ENCODE measurements around the gene LRRC9.
A peak's percentile ranks its signal among the peaks of the same experiment; 100 is the strongest.

The LRRC9 gene

GRCh38 chr14:60092526-60092920 is 172.6 kb downstream of the LRRC9 start:
- Histone ChIP-seq H3K4me1 (peaks cover 10% of the 10 kb centered on the region), H3K36me3 (ENCODE audit: control insufficient read depth, insufficient read depth, low read length) (no peaks in the 10 kb centered on the region), H3K9me3 (ENCODE audit: control insufficient read depth, low read length) (no peaks in the 10 kb centered on the region), H2AFZ (peak overlapping the region; percentile 99), H3K9ac (peak overlapping the region; percentile 64), H3K4me3 (ENCODE audit: low read depth, low read length) (peak overlapping the region; percentile 97), H3K27ac (peak overlapping the region; percentile 98), H3K4me2 (ENCODE audit: low read length) (peak overlapping the region; percentile 89), H3K27me3 (ENCODE audit: control insufficient read depth, insufficient read depth, low read length) (no peaks in the 10 kb centered on the region), H3K79me2 (peaks cover 33% of the 10 kb centered on the region)
- TF ChIP-seq, protein P1, sequence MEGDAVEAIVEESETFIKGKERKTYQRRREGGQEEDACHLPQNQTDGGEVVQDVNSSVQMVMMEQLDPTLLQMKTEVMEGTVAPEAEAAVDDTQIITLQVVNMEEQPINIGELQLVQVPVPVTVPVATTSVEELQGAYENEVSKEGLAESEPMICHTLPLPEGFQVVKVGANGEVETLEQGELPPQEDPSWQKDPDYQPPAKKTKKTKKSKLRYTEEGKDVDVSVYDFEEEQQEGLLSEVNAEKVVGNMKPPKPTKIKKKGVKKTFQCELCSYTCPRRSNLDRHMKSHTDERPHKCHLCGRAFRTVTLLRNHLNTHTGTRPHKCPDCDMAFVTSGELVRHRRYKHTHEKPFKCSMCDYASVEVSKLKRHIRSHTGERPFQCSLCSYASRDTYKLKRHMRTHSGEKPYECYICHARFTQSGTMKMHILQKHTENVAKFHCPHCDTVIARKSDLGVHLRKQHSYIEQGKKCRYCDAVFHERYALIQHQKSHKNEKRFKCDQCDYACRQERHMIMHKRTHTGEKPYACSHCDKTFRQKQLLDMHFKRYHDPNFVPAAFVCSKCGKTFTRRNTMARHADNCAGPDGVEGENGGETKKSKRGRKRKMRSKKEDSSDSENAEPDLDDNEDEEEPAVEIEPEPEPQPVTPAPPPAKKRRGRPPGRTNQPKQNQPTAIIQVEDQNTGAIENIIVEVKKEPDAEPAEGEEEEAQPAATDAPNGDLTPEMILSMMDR (IDR thresholded peaks at IDR 0.05): no peak

- peaks cover 10% of the 10 kb centered on the region for H3K4me1 ChIP-seq
Observed at GRCh38 chr14:60093080-60093479, 173.1 kb downstream of the LRRC9 start.

DNA sequence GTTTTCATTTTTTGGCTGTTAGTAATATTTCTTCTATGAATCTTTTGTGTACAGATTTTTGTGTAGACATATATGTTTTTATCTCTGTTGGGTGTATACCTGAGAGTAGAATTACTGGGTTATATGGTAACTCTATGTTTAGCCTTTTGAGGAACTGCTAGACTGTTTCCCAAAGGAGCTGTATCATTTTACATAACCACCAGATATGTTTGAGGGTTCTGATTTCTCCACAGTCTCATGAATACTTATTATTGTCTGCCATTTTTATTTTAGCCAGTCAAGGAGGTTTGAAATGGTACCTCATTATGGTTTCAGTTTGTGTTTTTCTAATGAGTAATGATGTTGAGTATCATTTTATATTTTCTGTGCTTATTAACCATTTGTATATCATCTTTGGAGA is 173.7 kb downstream of the LRRC9 start:
- Histone ChIP-seq H3K27me3 (ENCODE audit: control insufficient read depth, insufficient read depth, low read length) (no peaks in the 10 kb centered on the region), H3K9ac (no peak overlapping the region), H2AFZ (no peak overlapping the region), H3K4me1 (peaks cover 10% of the 10 kb centered on the region), H3K79me2 (peaks cover 39% of the 10 kb centered on the region), H3K4me2 (ENCODE audit: low read length) (peak overlapping the region; percentile 89), H3K4me3 (ENCODE audit: low read depth, low read length) (peak overlapping the region; percentile 97), H3K9me3 (ENCODE audit: control insufficient read depth, low read length) (no peaks in the 10 kb centered on the region), H3K27ac (no peak overlapping the region), H3K36me3 (ENCODE audit: control insufficient read depth, insufficient read depth, low read length) (no peaks in the 10 kb centered on the region)
- TF ChIP-seq, protein P1 (IDR thresholded peaks at IDR 0.05): no peak

More at GRCh38 chr14:60093080-60093479, 173.1 kb downstream of the LRRC9 start:
- Histone ChIP-seq H3K9ac (no peak overlapping the region), H2AFZ (peak overlapping the region; percentile 99), H3K79me2 (peaks cover 36% of the 10 kb centered on the region), H3K36me3 (ENCODE audit: control insufficient read depth, insufficient read depth, low read length) (no peaks in the 10 kb centered on the region), H3K9me3 (ENCODE audit: control insufficient read depth, low read length) (no peaks in the 10 kb centered on the region), H3K27me3 (ENCODE audit: control insufficient read depth, insufficient read depth, low read length) (no peaks in the 10 kb centered on the region), H3K27ac (peak overlapping the region; percentile 98), H3K4me2 (ENCODE audit: low read length) (peak overlapping the region; percentile 89), H3K4me3 (ENCODE audit: low read depth, low read length) (peak overlapping the region; percentile 97)
- TF ChIP-seq, protein P1 (IDR thresholded peaks at IDR 0.05): no peak

DNA sequence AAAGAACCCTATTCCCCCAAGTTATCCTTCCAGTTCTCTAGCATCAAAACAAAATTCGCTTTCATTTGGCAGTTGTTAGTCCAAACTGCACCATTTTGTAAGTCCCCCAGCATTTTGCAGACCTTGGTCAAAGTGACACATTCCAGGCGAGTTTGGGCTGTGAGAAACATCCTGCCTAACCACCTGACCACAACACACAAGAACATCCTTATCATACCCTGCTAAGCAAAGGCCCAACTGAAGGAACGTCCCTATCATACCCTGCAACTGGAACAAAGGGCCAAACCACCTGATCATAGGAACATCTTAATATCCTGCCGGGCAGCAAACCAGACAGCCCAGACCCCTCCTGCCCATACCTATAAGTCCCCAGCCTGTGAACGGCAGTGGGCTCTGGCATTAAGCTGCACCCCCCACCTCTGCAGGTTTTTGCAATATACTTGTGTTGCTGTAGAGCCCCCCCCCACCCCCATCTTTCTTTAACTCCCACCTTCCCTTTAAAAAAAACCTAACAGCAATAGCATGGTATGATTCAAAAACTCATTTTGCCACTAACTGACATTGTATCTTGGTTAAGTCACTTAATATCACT is 174.5 kb downstream of the LRRC9 start:
- Histone ChIP-seq H3K27ac (no peak overlapping the region), H3K36me3 (ENCODE audit: control insufficient read depth, insufficient read depth, low read length) (no peaks in the 10 kb centered on the region), H3K4me1 (peaks cover 5% of the 10 kb centered on the region), H3K27me3 (ENCODE audit: control insufficient read depth, insufficient read depth, low read length) (no peaks in the 10 kb centered on the region), H3K79me2 (peaks cover 39% of the 10 kb centered on the region), H3K4me2 (ENCODE audit: low read length) (peak overlapping the region; percentile 89), H3K4me3 (ENCODE audit: low read depth, low read length) (no peak overlapping the region), H2AFZ (no peak overlapping the region), H3K9me3 (ENCODE audit: control insufficient read depth, low read length) (no peaks in the 10 kb centered on the region), H3K9ac (no peak overlapping the region)
- TF ChIP-seq, protein P1 (IDR thresholded peaks at IDR 0.05): no peak

GRCh38 chr14:60095231-60095630 is 175.3 kb downstream of the LRRC9 start:
- peaks cover 43% of the 10 kb centered on the region for H3K79me2 ChIP-seq
- H3K36me3 ChIP-seq (ENCODE audit: control insufficient read depth, insufficient read depth, low read length): no peaks in the 10 kb centered on the region
- H3K4me3 ChIP-seq (ENCODE audit: low read depth, low read length): no peak overlapping the region
- no peak overlapping the region for H3K4me2 ChIP-seq (ENCODE audit: low read length)
- H2AFZ ChIP-seq: no peak overlapping the region
- H3K4me1 ChIP-seq: peaks cover 5% of the 10 kb centered on the region
- H3K9me3 ChIP-seq (ENCODE audit: control insufficient read depth, low read length): no peaks in the 10 kb centered on the region
- no peak overlapping the region for H3K27ac ChIP-seq
- no peaks in the 10 kb centered on the region for H3K27me3 ChIP-seq (ENCODE audit: control insufficient read depth, insufficient read depth, low read length)
- TF ChIP-seq, protein P1 (IDR thresholded peaks at IDR 0.05): no peak
- H3K9ac ChIP-seq: no peak overlapping the region
